Thyroid gland (tissue), 4 donors: ENCODE results near the gene TNFSF10. TPM values are rescaled to one million over a fixed set of nuclear protein-coding genes. Genes with fewer than 3 reads are reported as not detected.

Source experiments
- DNase-seq, 2 donors: peaks; one replicate each; pipeline ENCODE4 v3.0.0-alpha.2; 2019
- H3K27ac ChIP-seq, 3 donors: fragments of 200-600 bp; sonication (generic); 1 replicate in 2 of 3; 2 replicates in 1 of 3; pipeline ENCODE4 v1.5.1; 2016 to 2019; ENCODE audit warnings: mild to moderate bottlenecking in 1 of 3, moderate library complexity in 1 of 3
- H3K27me3 ChIP-seq: fragments of 200-600 bp; sonication (generic); one replicate; pipeline ENCODE4 v1.5.1; 2019
- H3K36me3 ChIP-seq, 2 donors: fragments of 200-600 bp; sonication (generic); one replicate each; pipeline ENCODE4 v1.5.1; 2016 to 2019
- H3K4me1 ChIP-seq, 2 donors: fragments of 200-600 bp; sonication (generic); one replicate each; pipeline ENCODE4 v1.5.1; 2017 to 2019
- H3K4me3 ChIP-seq, 3 donors: fragments of 200-600 bp; sonication (generic); replicated peaks in 1 of 3; 1 replicate in 2 of 3; 2 replicates in 1 of 3; pipeline ENCODE4 v1.5.1; 2016; ENCODE audit warnings: mild to moderate bottlenecking in 1 of 3
- H3K9me3 ChIP-seq: fragments of 200-600 bp; sonication (generic); one replicate; pipeline ENCODE4 v1.5.1; 2017
- CTCF ChIP-seq, 6 experiments: fragments of 200-600 bp in 3 of 6; fragments of 450-650 bp in 3 of 6; sonication (generic) in 3 of 6; IDR thresholded peaks; one replicate each; pipeline ENCODE4 v1.5.1; 2016 to 2019; ENCODE audit warnings: antibody characterized with exemption in 6 of 6, mild to moderate bottlenecking in 2 of 6, inconsistent platforms in 1 of 6, moderate library complexity in 1 of 6
- POLR2A ChIP-seq, 2 donors: fragments of 450-650 bp; IDR thresholded peaks; one replicate each; pipeline ENCODE4 v1.6.1; 2017; ENCODE audit warnings: antibody characterized with exemption in 2 of 2, mild to moderate bottlenecking in 2 of 2, moderate library complexity in 1 of 2
- WGBS, 2 donors: methylation state at CpG; one replicate each; pipeline ENCODE4 v1.1.5; 2017; 5-methylcytosine and 5-hydroxymethylcytosine counted together
- intact Hi-C: fragments of 100-400 bp; cut with DNase I; formaldehyde crosslinking; loops from one replicate; pipeline ENCODE4 v1.15.1; 2023
- total RNA-seq, 4 donors: library from RNA; depleted of rRNA; stranded (reverse); fragments of >200 nt; gene quantifications; one replicate each; pipeline ENCODE4 v1.2.3, GENCODE V29; 2016

TNFSF10 gene
- total RNA-seq, 4 donors from 2014 or later: 24.4 to 178 (median 61.7) TPM

- 16 to 30% methylated on average over 8 of the region's 8 CpGs for WGBS, 2 donors
- intact Hi-C loops: no loop called here
- peaks cover 0 to 18% of the 10 kb centered on the region in 2 donors for H3K4me1 ChIP-seq
- H3K4me3 ChIP-seq: peak overlapping the region in 1 of 3 donors; percentile 16
- TF ChIP-seq CTCF (IDR thresholded peaks at IDR 0.05) (no peak), POLR2A (IDR thresholded peaks at IDR 0.05) (no peak)
- no peaks in the 10 kb centered on the region for H3K27me3 ChIP-seq
- H3K27ac ChIP-seq: peak overlapping the region; percentile 48 to 81 (median 66)
- H3K9me3 ChIP-seq: no peaks in the 10 kb centered on the region
- no peaks in the 10 kb centered on the region for H3K36me3 ChIP-seq
- no peak for DNase-seq
Observed at GRCh38 chr3:172562871-172563865, 39.9 kb upstream of the TNFSF10 start.

GRCh38 chr3:172561897-172562640, 38.8 kb upstream of the TNFSF10 start:
- Histone ChIP-seq H3K9me3 (no peaks in the 10 kb centered on the region), H3K27me3 (no peaks in the 10 kb centered on the region), H3K36me3 (no peaks in the 10 kb centered on the region), H3K4me1 (peaks cover 0 to 18% of the 10 kb centered on the region in 2 donors), H3K27ac (peak overlapping the region; percentile 48 to 81 (median 66)), H3K4me3 (no peak overlapping the region)
- intact Hi-C loops: no loop called here
- TF ChIP-seq POLR2A (IDR thresholded peaks at IDR 0.05) (no peak), CTCF (IDR thresholded peaks at IDR 0.05) (no peak)
- DNase-seq: no peak
- 87 to 95% methylated on average over 12 of the region's 12 CpGs for WGBS, 2 donors

GRCh38 chr3:172560586-172560985, 37.4 kb upstream of the TNFSF10 start:
- TF ChIP-seq CTCF (IDR thresholded peaks at IDR 0.05): no peak
- TF ChIP-seq POLR2A (IDR thresholded peaks at IDR 0.05): no peak
- DNase-seq: no peak
- intact Hi-C loops: no loop called here
- Histone ChIP-seq H3K36me3 (no peaks in the 10 kb centered on the region), H3K9me3 (no peaks in the 10 kb centered on the region), H3K27ac (no peak overlapping the region), H3K4me3 (no peak overlapping the region), H3K4me1 (peaks cover 0 to 18% of the 10 kb centered on the region in 2 donors), H3K27me3 (no peaks in the 10 kb centered on the region)
- WGBS, 2 donors: 77 to 79% methylated on average over 1 of the region's 1 CpG

DNA sequence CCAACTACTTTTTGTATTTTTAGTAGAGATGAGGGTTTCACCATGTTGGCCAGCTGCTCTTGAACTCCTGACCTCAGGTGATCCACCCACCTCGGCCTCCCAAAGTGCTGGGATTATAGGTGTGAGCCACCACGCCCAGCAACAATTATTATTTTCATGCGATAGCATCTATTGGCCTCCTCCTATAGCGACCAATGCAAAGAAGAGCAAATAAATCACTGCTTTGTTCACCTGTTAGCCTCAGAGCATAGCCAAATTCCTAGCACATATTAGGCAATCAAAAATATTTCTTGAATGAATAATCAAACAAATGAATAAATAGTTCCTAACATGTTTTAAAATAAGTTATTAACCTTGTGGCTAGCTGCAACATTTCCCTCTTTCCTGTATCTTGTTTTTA, 36.8 kb upstream of the TNFSF10 start:
- no peak for TF ChIP-seq POLR2A (IDR thresholded peaks at IDR 0.05)
- TF ChIP-seq CTCF (IDR thresholded peaks at IDR 0.05): no peak
- no peaks in the 10 kb centered on the region for H3K27me3 ChIP-seq
- 93 to 95% methylated on average over 4 of the region's 4 CpGs for WGBS, 2 donors
- no peaks in the 10 kb centered on the region for H3K9me3 ChIP-seq
- H3K4me1 ChIP-seq: peaks cover 0 to 18% of the 10 kb centered on the region in 2 donors
- intact Hi-C loops: no loop called here
- no peak for DNase-seq
- no peak overlapping the region for H3K4me3 ChIP-seq
- no peaks in the 10 kb centered on the region for H3K36me3 ChIP-seq
- H3K27ac ChIP-seq: no peak overlapping the region
